Daoy (cell line): ENCODE results near the gene IDH3G. TPM values are rescaled to one million over a fixed set of nuclear protein-coding genes. Genes with fewer than 3 reads are reported as not detected.

Experiments used
- DNase-seq: peaks from one replicate; pipeline ENCODE4 v3.0.0-alpha.2; 2015; ENCODE audit warnings: low read depth
- total RNA-seq: library from RNA; depleted of rRNA; stranded (reverse); fragments of >200 nt; shearing (Covaris generic); gene quantifications from 2 replicates; pipeline ENCODE4 v1.2.3, GENCODE V29; 2014

IDH3G gene
- total RNA-seq, 1 experiment from 2014 or later: 41.0 TPM

DNA sequence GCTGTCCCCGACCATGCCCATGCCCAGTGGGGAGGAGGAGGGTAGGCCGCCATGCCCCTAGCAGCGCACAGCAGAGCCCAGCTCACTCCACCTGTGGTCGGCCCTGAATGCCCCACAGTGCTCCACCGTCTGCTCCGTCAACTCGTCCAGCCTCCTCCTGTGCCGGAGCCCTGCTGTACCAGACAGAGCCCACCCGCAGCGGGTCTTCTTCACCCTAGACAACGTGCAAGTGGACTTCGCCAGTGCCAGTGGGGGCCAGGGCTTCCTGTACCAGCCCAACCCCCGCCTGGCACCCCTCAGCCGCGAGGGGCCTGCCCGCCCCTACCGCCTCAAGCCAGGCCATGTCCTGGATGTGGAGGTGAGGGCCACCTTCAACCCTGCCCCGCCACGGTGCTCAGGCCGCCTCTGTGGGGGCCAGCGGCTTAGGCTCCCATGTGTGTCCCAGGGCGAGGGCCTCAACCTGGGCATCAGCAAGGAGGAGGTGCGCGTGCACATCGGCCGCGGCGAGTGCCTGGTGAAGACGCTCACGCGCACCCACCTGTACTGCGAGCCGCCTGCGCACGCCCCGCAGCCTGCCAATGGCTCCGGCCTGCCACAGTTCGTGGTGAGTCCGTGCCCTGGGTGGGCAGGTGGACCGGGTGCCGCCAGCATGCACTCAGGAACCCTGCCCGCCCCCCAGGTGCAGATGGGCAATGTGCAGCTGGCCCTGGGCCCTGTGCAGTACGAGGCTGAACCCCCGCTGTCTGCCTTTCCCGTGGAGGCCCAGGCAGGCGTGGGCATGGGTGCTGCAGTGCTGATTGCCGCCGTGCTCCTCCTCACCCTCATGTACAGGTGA lies 20.2 kb downstream of the IDH3G start:
- DNase-seq: no peak

DNA sequence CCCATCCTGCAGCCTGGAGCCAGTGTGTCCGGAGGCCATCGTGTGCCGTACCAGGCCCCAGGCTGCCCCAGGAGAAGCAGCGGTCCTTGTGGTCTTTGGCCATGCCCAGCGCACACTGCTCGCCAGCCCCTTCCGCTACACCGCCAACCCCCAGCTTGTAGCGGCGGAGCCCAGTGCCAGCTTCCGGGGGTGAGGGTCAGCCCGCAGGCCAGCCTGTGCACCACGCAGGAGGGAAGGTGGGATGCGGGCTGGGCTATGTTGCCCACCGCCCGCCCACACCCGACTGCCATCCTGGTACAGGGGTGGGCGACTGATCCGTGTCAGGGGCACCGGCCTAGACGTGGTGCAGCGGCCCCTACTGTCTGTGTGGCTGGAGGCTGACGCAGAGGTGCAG lies 21.0 kb downstream of the IDH3G start:
- DNase-seq: no peak

DNA sequence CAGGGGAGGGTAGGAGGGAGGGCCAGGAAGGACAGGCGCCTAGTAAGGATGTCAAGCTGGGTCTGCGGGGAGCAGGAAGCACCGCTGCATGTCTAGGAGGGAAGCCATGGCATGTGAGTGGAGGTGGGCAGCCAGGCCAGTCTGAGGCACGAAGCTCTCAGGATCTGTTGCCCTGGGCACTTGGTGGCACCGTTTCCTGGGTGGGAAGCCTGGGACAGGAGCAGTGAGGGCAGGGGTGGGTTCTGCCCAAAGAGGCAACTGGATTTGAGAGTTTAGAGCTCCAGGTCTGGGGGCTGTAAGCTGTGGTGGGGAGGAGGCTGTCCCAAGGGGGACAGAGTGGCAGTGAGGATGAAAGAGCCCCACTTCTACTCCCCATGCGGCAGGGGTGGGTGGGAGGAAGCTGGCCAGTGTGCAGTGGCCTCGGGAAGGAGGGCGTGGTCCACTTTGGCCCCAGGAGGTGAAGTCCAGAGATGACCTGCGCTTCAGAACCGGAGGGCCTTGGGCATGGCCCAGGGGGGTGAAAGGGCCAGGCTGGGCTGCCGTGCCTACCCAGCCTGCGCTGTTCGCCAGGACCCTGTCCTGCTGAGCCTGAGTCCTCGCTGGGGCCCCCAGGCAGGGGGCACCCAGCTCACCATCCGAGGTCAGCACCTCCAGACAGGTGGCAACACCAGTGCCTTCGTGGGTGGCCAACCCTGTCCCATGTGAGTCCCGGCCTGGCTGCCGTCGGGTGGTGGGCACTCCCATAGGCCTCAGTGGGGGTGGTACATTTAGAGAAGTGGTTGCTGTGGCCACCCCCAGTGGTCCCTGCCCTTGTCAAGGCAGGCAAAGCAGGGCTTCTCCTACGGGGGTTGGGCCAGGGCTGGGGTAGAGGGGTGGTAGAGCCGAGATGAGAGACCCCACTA lies 21.6 kb downstream of the IDH3G start:
- DNase-seq: no peak

DNA sequence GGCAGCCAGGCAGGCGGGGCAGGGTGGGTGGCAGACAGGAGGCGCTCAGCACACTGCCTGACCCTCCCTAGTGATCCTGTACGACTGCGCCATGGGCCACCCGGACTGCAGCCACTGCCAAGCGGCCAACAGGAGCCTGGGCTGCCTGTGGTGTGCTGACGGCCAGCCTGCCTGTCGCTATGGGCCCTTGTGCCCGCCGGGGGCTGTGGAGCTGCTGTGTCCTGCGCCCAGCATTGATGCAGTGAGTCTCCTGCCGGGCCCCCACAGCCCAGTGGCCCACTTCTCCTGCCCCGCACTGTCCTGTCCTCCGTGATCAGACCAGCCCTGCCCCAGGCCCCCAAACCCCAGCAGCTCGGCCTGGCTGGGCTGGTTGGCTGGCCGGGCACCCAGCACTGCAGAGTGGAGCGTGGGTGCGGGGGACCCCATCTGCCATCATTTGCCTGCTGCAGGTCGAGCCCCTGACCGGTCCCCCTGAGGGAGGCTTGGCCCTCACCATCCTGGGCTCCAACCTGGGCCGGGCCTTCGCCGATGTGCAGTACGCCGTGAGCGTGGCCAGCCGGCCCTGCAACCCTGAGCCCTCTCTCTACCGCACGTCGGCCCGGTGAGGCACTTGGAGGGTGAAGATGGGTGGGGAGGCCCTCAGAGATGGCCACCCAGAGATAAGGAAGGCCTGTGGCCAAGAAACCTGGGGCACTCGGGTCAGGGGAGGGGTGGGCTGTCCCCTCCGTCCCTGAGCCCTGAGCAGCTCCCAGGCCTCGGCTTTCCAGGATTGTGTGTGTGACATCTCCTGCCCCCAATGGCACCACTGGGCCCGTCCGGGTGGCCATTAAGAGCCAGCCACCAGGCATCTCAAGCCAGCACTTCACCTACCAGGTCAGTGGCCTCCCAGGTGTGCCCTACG lies 22.5 kb downstream of the IDH3G start:
- DNase-seq: no peak

DNA sequence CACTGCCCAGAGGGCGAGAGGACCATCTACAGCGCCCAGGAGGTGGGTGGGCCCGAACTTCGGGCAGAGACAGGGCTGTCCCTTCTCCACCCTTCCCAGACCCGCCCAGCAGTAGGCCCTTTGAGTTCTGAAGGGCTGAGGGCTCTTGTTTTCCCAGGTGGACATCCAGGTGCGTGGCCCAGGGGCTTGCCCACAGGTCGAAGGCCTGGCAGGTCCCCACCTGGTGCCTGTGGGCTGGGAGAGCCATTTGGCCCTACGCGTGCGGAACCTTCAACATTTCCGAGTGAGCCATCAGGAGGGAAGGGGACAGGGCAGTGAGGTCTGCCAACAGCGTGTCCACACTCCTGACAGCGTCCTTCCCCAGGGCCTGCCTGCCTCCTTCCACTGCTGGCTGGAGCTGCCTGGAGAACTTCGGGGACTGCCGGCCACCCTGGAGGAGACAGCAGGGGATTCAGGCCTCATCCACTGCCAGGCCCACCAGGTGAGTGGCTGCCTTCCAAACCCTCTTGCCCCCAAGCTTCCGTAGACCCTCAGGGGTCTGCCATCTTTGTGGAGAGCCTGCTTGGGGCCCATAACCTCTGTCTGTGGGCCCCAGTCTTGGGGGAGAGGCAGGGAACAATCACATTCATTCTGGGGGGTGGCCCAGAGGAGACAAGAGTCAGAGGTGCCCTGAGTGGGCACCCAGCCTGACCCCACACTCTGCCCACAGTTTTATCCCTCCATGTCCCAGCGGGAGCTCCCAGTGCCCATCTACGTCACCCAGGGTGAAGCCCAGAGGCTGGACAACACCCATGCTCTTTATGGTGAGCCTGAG lies 23.4 kb downstream of the IDH3G start:
- DNase-seq: no peak

DNA sequence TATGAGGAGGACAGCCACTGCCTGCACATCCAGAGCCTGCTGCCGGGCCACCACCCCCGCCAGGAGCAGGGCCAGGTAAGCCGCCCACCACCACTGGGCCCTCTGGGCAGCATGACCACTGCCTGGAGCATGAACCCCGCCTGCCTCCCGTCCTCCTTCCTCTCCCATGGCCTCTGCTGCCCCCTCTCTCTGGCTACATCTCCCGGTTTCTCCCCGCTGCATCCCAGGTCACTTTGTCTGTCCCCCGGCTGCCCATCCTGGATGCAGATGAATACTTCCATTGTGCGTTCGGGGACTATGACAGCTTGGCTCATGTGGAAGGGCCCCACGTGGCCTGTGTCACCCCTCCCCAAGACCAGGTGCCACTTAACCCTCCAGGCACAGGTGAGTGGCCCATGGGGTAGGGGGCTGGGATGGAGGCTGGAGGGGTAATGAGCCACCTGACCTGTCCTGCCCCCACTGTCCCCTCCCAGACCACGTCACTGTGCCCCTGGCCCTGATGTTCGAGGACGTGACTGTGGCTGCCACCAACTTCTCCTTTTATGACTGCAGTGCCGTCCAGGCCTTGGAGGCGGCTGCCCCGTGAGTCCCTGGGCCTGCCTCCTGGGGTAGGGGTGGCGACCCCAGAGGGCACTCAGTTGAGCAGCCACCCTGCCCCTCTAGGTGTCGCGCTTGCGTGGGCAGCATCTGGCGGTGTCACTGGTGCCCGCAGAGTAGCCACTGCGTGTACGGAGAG lies 24.1 kb downstream of the IDH3G start:
- DNase-seq: no peak

DNA sequence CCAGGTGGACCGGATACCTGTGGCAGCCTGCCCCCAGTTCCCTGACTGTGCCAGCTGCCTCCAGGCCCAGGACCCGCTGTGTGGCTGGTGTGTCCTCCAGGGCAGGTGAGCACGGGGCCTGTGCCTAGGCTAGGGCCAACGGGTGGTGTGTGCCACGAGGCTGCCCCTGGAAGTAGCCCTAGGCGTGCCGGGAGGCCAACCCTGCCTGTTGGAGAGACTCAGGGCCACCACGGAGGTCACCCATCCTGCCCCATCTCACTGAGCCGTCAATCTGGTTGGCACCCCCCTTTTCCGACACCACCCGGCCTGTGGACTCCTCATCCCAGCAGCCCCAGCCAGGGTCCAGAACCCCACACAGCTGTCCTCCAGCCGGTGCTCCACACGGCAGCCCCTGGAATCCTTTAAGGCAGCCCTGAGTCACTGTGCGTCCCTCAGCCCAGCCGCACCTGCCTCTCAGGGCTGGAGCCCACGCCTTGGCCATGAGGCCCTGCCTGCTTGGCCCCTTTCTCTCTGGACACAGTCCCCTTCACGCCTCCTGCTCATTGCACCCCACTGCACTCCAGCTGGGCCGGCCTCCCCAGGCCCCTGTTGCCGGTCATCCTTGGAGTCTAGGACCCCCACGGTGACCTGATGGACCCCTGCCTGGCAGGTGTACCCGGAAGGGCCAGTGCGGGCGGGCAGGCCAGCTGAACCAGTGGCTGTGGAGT lies 24.9 kb downstream of the IDH3G start:
- no peak for DNase-seq

DNA sequence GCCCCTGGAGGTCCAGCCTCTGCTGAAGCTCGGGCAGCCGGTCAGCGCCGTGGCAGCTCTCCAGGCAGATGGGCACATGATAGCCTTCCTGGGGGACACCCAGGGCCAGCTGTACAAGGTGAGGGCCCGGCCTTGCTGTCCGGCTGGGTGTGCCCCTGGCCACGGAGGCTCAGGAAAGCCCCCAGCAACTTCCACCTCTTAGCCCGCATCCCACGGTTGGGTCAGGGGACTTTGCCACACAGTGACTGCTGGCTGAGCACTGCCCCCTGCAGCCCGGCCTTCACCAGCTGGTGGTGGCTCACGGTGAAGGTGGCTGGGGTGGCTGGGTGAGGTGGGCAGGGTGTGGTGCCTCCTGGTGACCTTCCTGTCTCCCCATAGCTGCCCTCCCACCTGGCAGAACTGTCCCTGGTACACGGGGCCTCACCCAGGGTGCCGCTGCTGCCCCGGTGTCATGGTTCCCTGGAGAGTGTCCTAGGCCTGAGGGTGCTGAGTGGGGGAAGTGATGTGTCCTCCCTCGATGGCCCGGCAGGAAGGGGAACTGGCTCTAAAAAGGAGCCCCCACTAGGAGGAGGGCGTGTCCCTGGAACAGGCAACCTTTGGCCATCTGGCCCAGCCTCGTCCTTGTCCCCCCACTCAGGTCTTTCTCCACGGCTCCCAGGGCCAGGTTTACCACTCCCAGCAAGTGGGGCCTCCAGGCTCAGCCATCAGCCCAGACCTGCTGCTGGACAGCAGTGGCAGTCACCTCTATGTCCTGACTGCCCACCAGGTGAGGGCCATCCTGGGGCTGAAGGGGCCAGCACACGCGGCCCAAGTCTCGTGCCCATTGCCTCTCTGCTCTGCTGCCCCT lies 25.6 kb downstream of the IDH3G start:
- DNase-seq: no peak

DNA sequence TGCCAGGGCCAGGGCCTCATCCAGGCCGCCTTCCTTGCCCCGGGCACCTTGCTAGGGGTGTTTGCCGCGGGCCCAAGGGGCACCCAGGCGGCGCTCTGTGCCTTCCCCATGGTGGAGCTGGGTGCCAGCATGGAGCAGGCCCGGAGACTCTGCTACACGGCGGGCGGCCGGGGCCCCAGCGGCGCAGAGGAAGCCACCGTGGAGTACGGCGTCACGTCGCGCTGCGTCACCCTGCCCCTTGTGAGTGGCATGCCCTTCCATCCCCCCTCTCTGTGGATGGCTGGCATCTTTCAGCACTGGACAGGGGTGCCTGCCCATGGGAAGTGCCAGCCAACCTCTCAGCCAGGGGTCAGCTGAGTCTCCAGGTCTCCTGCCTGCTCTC lies 26.5 kb downstream of the IDH3G start:
- no peak for DNase-seq

DNA sequence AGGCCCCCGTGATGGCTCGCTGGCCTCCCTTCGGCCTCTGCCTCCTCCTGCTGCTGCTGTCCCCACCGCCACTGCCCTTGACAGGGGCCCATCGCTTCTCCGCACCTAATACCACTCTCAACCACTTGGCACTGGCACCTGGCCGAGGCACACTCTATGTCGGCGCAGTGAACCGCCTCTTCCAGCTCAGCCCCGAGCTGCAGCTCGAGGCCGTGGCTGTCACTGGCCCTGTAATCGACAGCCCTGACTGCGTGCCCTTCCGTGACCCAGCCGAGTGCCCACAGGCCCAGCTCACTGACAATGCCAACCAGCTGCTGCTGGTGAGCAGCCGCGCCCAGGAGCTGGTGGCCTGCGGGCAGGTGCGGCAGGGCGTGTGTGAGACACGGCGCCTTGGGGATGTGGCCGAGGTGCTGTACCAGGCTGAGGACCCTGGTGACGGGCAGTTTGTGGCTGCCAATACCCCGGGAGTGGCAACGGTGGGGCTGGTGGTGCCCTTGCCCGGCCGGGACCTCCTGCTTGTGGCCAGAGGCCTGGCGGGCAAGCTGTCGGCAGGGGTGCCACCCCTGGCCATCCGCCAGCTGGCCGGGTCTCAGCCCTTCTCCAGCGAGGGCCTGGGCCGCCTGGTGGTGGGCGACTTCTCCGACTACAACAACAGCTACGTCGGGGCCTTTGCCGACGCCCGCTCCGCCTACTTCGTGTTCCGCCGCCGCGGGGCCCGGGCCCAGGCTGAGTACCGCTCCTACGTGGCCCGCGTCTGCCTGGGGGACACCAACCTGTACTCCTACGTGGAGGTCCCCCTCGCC lies 27.1 kb downstream of the IDH3G start:
- no peak for DNase-seq

DNA sequence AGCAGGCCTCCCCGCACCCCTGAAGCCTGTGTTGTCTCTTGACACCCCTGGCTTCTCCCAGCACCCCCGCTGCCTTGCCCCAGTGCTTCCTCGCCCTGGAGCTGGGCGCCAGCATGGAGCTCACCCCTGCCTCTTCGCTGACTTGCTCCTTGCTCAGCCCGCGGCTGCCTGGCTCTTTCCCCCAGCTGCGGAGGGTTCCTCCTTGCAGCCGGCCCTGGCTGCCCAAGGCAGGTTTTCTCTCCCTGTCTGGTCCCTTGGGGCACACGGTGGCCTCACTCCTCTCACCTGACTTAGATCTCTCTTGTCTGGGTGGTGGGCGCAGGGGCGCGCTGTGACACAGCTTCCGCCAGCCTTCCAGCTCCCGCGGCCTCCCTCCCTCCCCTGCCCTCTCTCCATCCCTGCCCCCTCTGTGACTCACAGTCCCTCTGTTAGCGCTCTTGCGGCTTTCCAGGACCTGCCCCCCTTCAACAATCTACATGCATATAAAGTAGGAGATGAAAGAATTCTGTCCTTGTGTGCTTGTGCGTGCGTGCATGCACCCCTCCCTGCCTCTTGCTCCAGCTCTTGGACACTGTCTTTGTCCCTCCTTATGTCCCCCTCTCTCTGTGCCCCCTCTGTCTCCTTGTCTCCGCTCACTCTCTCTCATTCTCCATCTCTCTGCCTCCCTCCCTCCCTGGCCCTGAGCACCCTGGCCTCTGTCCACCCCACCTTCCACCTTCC lies 27.9 kb downstream of the IDH3G start:
- DNase-seq: peak; percentile 81

DNA sequence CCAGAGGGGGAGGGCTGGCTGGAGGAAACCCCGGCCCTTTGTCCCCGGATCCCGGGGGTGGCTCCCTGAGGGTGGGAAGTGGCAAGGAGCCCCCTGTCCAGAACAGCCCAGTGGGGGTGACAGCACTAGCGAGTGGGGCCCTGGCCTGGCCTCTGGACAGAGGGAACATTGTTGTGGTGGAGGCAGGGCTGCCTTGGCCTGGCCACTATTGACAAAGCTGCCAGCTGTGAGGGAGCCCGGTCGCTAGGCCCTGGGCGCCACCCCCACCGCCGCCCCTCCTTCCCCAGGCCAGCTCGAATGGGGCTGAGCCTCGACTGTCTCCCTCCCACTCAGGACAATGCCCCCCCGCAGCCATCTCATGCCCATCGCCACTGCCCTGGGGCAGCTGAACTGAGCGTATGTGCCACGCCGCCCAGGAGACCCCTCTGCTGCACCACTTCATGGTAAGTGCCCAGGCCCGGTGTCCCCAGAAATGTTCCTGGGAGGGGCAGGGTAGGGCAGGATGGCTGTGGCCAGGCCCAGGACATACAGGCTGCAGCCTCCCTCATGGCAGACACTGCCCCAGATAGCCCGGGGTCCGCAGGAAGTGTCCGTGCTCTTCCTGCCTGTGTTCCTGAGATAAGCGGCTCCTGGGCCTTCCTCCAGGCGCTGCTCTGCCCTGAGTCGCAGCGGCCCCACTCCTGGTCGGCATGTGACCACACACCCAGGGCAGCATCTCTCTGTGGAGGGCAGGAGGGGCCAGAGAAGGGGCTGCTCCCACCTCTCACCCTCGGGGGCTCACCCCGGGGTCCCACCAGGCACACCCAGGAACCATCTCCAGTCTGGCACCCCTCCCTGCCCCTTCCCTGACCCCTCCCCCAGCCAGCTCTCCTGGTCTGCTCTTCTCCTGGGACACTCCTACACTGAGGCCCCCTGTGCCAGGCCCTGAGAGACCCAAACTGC lies 28.8 kb downstream of the IDH3G start:
- no peak for DNase-seq

DNA sequence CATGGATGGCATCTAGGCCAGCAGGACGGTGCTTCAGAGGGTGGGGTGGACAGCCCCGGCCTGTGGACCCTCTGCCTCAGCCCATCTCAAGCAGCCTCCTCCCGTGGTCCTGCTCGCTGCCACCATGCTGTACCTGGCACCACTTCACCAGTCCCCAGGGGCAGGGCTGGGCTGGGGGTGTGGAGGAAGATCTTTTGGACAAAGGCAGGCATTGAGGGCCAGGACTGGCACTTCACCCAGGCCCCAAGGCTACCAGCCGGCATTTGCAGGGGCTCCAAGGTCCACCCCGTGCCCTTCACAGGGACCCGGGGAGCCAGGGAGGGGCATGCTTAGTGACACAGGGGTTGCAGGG lies 29.4 kb downstream of the IDH3G start:
- DNase-seq: no peak

DNA sequence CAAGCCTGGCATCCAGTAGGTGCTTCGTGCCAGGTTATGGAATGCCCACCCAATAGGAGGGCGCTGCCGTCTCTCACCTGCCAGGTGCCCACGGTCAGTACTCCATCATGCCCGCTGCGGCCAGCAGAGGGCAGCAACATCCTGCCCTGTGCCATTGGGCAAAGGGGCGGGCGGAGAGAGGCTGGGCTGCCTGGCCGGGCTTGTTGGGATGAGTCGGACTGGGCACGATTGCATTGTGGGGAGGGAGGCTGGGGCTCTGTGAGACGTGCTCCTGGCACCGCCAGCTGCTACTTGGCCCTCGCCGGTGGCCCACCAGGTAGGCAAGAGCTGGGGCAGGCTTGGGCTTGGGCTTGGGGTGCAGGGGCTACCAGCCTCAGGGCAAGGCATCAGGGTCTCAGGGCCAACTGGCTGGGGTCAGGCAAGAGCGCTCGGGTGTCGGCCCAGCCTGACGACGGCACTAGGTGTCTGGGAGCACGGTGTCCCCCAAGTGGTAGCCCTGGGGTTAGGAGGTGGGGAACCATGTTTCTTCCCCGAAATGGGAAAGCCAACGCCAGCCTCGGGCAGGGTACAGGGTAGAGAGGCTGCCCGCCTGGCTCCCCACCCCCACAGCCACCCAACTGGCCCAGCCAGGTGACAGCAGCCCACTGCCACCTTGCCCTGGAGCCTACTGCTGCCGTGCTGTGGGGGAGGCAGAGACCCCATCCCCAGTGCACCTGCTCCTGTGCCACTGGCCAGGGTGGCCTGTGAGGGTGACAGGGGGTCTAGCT lies 30.0 kb downstream of the IDH3G start, which contains the start of gene PLXNB3:
TSS of gene PLXNB3 (plus strand) at position 261 of the 767 bp plus-strand sequence. CDS start 1,287 bp downstream, outside the sequence.
- DNase-seq: peak; percentile 80

DNA sequence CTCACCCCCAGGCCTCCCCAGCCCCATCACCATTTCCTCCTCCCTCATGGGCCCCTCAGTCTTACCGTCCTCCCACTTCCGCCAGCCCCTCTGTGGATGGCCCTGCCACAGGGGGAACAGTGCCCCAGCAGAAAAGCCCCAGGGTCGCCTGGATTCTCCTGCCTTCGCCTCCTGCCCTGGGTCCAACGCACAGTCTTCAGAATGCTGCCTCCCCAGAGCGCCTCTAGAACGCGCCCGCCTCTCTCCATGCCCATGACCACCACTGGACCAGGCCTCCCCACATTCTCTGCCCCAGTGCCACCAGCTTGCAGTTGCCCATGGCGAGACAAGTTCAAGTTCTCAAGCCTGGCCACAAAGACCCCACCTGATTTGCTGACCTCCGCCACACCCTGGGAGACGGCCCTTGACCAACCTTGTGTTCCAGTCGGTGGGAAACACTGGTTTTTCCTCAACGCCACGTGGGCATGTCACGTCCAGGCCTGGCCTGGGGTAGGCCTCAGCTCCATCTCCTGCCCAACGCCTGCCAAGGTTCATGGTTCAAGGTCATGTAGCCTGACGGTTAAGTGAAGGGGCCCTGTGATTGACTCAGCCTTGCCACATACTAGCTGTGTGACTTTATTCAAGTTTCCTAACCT lies 30.8 kb downstream of the IDH3G start:
- no peak for DNase-seq
